H1 (cell line): ENCODE data around the gene F7. TPM values are rescaled to one million over a fixed set of nuclear protein-coding genes. Genes with fewer than 3 reads are reported as not detected.

ENCODE experiments used
- CTCF ChIA-PET: fragments of 300-600 bp; sonication (Branson Sonifier 250); formaldehyde crosslinking; loops from one replicate; lab custom pipeline; 2021; ENCODE audit not compliant: partially characterized antibody; lab: Charles Lee
- POLR2A ChIA-PET: fragments of 300-600 bp; sonication (Branson Sonifier 250); formaldehyde crosslinking; loops from one replicate; lab custom pipeline; 2021; ENCODE audit warnings: inconsistent platforms; ENCODE audit not compliant: partially characterized antibody; lab: Charles Lee
- DNase-seq, 2 experiments: peaks; one replicate each; pipeline versions ENCODE4 v3.0.0 to v3.0.0-alpha.2; 2010 to 2022; ENCODE audit warnings: low spot score in 2 of 2, low read depth in 1 of 2, mixed read lengths in 1 of 2
- FAIRE-seq: peaks from 2 replicates; lab custom pipeline; 2011; peaks lifted over from hg19 to GRCh38; lab: Jason Lieb, UNC
- H2AFZ ChIP-seq: 2 replicates; pipeline ENCODE4 v1.8.1; 2012; ENCODE audit warnings: low read length, inconsistent platforms
- H2AK5ac ChIP-seq: 2 replicates; pipeline ENCODE4 v1.6.1; 2013; ENCODE audit warnings: low read depth, low read length
- H2BK120ac ChIP-seq: replicated peaks from 2 replicates; pipeline ENCODE3; 2013; ENCODE audit warnings: low read depth, low read length, inconsistent platforms
- H2BK12ac ChIP-seq: 2 replicates; pipeline ENCODE4 v1.6.1; 2013; ENCODE audit warnings: low read depth, low read length
- H2BK15ac ChIP-seq: 2 replicates; pipeline ENCODE4 v1.6.1; 2013; ENCODE audit warnings: low read length
- H2BK20ac ChIP-seq: 2 replicates; pipeline ENCODE4 v1.6.1; 2013; ENCODE audit warnings: low read length
- H2BK5ac ChIP-seq: 2 replicates; pipeline ENCODE4 v1.6.1; 2013; ENCODE audit warnings: low read depth, low read length
- H3K14ac ChIP-seq: 2 replicates; pipeline ENCODE4 v1.6.1; 2013; ENCODE audit warnings: inconsistent platforms; ENCODE audit not compliant: insufficient read length
- H3K18ac ChIP-seq: 2 replicates; pipeline ENCODE4 v1.6.1; 2013; ENCODE audit warnings: low read length; ENCODE audit errors: extremely low read depth
- H3K23ac ChIP-seq: 2 replicates; pipeline ENCODE4 v1.6.1; 2013; ENCODE audit warnings: inconsistent platforms; ENCODE audit not compliant: insufficient read length
- H3K23me2 ChIP-seq: 2 replicates; pipeline ENCODE4 v1.6.1; 2013; ENCODE audit warnings: low read depth, low read length
- H3K27ac ChIP-seq: 2 replicates; pipeline ENCODE4 v1.6.1; 2011; ENCODE audit warnings: low read depth, low read length, inconsistent platforms
- H3K27me3 ChIP-seq, 4 experiments: replicated peaks in 1 of 4; 1 replicate in 1 of 4; 2 replicates in 3 of 4; pipeline versions ENCODE4 v1.6.1 to v1.8.1; 2011 to 2013; ENCODE audit warnings: low read length in 3 of 4, mild to moderate bottlenecking in 3 of 4, inconsistent platforms in 2 of 4, mixed read lengths in 2 of 4, moderate library complexity in 1 of 4; ENCODE audit not compliant: control insufficient read depth in 3 of 4, insufficient read depth in 3 of 4; ENCODE audit errors: extremely low read depth in 1 of 4
- H3K36me3 ChIP-seq, 4 experiments: 2 replicates each; pipeline versions ENCODE4 v1.6.1 to v1.8.1; 2011 to 2013; ENCODE audit warnings: mild to moderate bottlenecking in 4 of 4, low read length in 3 of 4, moderate library complexity in 2 of 4, control low read depth in 1 of 4, inconsistent platforms in 1 of 4; ENCODE audit not compliant: insufficient read depth in 4 of 4, control insufficient read depth in 2 of 4
- H3K4ac ChIP-seq: replicated peaks from 2 replicates; pipeline ENCODE3; 2013; ENCODE audit warnings: low read length, low read depth, mixed read lengths, inconsistent platforms; ENCODE audit not compliant: insufficient read length
- H3K4me1 ChIP-seq, 4 experiments: replicated peaks in 1 of 4; 1 replicate in 1 of 4; 2 replicates in 3 of 4; pipeline versions ENCODE4 v1.6.1 to v1.8.1; 2011 to 2013; ENCODE audit warnings: low read length in 3 of 4, inconsistent platforms in 2 of 4, mixed read lengths in 1 of 4; ENCODE audit not compliant: insufficient read depth in 4 of 4, control insufficient read depth in 3 of 4
- H3K4me2 ChIP-seq, 2 experiments: 2 replicates each; pipeline versions ENCODE4 v1.6.1 to v1.8.1; 2011 to 2013; ENCODE audit warnings: low read depth in 2 of 2, low read length in 2 of 2, control low read depth in 1 of 2, inconsistent platforms in 1 of 2, mild to moderate bottlenecking in 1 of 2; ENCODE audit not compliant: insufficient read depth in 1 of 2
- H3K4me3 ChIP-seq, 4 experiments: fragments of 200-600, 300-600 bp in 1 of 4; sonication (generic), shearing (Covaris generic), sonication (Bioruptor Twin) in 1 of 4; 2 replicates each; pipeline versions ENCODE4 v1.5.1 to v1.8.1; 2011 to 2016; ENCODE audit warnings: low read length in 4 of 4, low read depth in 3 of 4, control low read depth in 2 of 4, inconsistent platforms in 2 of 4, mild to moderate bottlenecking in 2 of 4, mixed read lengths in 1 of 4, moderate library complexity in 1 of 4; ENCODE audit not compliant: insufficient read depth in 2 of 4; ENCODE audit errors: extremely low read depth in 1 of 4
- H3K56ac ChIP-seq: replicated peaks from 2 replicates; pipeline ENCODE3; 2013; ENCODE audit warnings: low read depth, mild to moderate bottlenecking, mixed read lengths, low read length, inconsistent platforms; ENCODE audit not compliant: insufficient read length
- H3K79me1 ChIP-seq: 2 replicates; pipeline ENCODE4 v1.6.1; 2013; ENCODE audit warnings: low read depth, low read length, control low read depth
- H3K79me2 ChIP-seq, 2 experiments: 2 replicates each; pipeline versions ENCODE4 v1.6.1 to v1.8.1; 2012 to 2013; ENCODE audit warnings: low read length in 2 of 2, mild to moderate bottlenecking in 2 of 2, inconsistent platforms in 1 of 2; ENCODE audit not compliant: insufficient read depth in 2 of 2, control insufficient read depth in 1 of 2
- H3K9ac ChIP-seq, 4 experiments: replicated peaks in 1 of 4; 1 replicate in 1 of 4; 2 replicates in 3 of 4; pipeline versions ENCODE4 v1.6.1 to v1.8.1; 2011 to 2013; ENCODE audit warnings: low read depth in 3 of 4, low read length in 3 of 4, control low read depth in 2 of 4, mild to moderate bottlenecking in 2 of 4, moderate library complexity in 2 of 4, inconsistent platforms in 1 of 4; ENCODE audit errors: extremely low read depth in 1 of 4
- H3K9me3 ChIP-seq, 2 experiments: 2 replicates each; pipeline versions ENCODE4 v1.6.1 to v1.8.1; 2012 to 2013; ENCODE audit warnings: mild to moderate bottlenecking in 2 of 2, moderate library complexity in 2 of 2, control low read depth in 1 of 2, inconsistent platforms in 1 of 2, low read depth in 1 of 2, low read length in 1 of 2, mixed read lengths in 1 of 2; ENCODE audit not compliant: insufficient read depth in 2 of 2
- H4K20me1 ChIP-seq, 2 experiments: replicated peaks in 1 of 2; 2 replicates each; pipeline versions ENCODE3 to v1.8.1; 2011 to 2013; ENCODE audit warnings: inconsistent platforms in 2 of 2, low read length in 2 of 2, mild to moderate bottlenecking in 1 of 2; ENCODE audit not compliant: insufficient read depth in 2 of 2, control insufficient read depth in 1 of 2
- H4K5ac ChIP-seq: 2 replicates; pipeline ENCODE4 v1.6.1; 2013; ENCODE audit warnings: low read length, low read depth, mixed read lengths, inconsistent platforms; ENCODE audit not compliant: insufficient read length
- H4K8ac ChIP-seq: 2 replicates; pipeline ENCODE4 v1.8.0; 2013; ENCODE audit warnings: mild to moderate bottlenecking, moderate library complexity, low read length, inconsistent platforms; ENCODE audit not compliant: insufficient read depth; ENCODE audit errors: extremely low read depth
- H4K91ac ChIP-seq: replicated peaks from 2 replicates; pipeline ENCODE3; 2013; ENCODE audit warnings: low read length, mixed read lengths, inconsistent platforms; ENCODE audit not compliant: insufficient read length
- HDAC6 ChIP-seq: IDR thresholded peaks from one replicate; pipeline ENCODE4 v1.7.1; 2012; ENCODE audit warnings: low read depth, mild to moderate bottlenecking, inconsistent platforms, low read length, moderate library complexity
- SP2 ChIP-seq: IDR thresholded peaks from 2 replicates; pipeline ENCODE4 v1.6.1; 2012; ENCODE audit warnings: mild to moderate bottlenecking, low read length, inconsistent platforms
- WGBS, 2 experiments: shearing (Covaris generic) in 1 of 2; methylation state at CpG; one replicate each; pipeline versions ENCODE4 v1.1.6 to v1.1.7; 2013 to 2015; ENCODE audit warnings: low lambda C conversion rate in 2 of 2, mixed read lengths in 2 of 2, inconsistent platforms in 1 of 2, low coverage in 1 of 2, missing lambda C conversion rate in 1 of 2; ENCODE audit not compliant: insufficient replicate concordance in 2 of 2, insufficient coverage in 1 of 2, insufficient read length in 1 of 2; ENCODE audit errors: extremely low coverage in 1 of 2, missing lambda C conversion rate in 1 of 2; 5-methylcytosine and 5-hydroxymethylcytosine counted together
- polyA plus RNA-seq, 7 experiments: library from polyadenylated mRNA; depleted of rRNA in 3 of 7; stranded (reverse) in 5 of 7; unstranded in 2 of 7; fragments of >200 nt in 5 of 7; fragments of 200-250 nt in 2 of 7; gene quantifications; 1 replicate in 5 of 7; 2 replicates in 1 of 7; 4 replicates in 1 of 7; pipeline versions ENCODE4 v1.2.1 to v1.2.3, GENCODE V29; 2011 to 2013; ENCODE audit warnings: missing spikeins in 2 of 7, mixed read lengths in 2 of 7
- total RNA-seq: library from RNA; stranded (reverse); fragmentation: NEBNext Ultra II Directional; extraction: Animal tissue kit (Norgen Biotek cat#: 25700); gene quantifications from 2 replicates; pipeline ENCODE4 v1.2.1, GENCODE V29; 2021

F7 gene
- total and polyA plus RNA-seq, 2 of the 8 experiments (the other 6 are each of a cell fraction or from before 2014, with no cell fraction given): 0.43 to 0.98 TPM

DNA sequence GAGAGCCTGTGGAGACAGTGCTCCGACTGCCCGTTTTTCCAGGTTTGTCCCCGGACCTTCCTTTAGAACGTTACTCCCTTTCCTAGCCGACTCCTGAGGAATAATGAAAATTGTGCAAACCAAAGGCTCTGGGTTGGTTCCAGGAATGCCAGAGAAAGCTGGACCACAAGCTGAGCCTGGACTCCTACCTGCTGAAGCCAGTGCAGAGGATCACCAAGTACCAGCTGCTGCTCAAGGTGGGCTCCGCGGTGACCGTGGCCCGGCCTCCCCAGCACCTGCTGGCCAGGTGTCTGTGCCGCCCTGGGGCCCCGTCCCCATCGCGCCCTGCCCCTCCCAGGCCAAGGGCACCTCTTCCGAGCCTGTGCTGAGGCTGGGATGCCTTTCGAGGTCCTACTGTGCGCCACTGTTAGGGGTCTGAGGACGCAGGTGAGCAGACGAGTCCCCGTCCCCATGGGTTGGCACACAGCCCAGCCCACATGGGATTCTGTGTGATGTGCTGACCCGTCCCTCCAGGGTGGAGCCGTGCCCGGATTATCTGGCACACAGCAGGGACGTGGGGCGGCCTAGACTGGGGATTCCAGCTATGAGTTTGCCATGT lies 20.5 kb upstream of the F7 start:
- Histone ChIP-seq H2BK20ac (no peak overlapping the region), H2BK15ac (no peak overlapping the region), H2BK5ac (no peak overlapping the region), H3K14ac (no peak overlapping the region), H3K4me2 (no peak overlapping the region), H3K79me1 (no peaks in the 10 kb centered on the region), H3K18ac (no peak overlapping the region), H4K5ac (no peak overlapping the region), H3K4ac (no peak overlapping the region), H3K4me3 (no peak overlapping the region), H2BK120ac (no peak overlapping the region), H4K8ac (no peak overlapping the region), H3K23me2 (peaks cover under 1% of the 10 kb centered on the region; the same call in 1 of the 2 replicates), H2AK5ac (no peak overlapping the region), H3K9me3 (no peaks in the 10 kb centered on the region), H3K56ac (no peak overlapping the region), H2BK12ac (no peak overlapping the region), H4K20me1 (no peaks in the 10 kb centered on the region), H3K27ac (no peak overlapping the region), H3K27me3 (no peaks in the 10 kb centered on the region), H3K36me3 (peaks cover 3 to 8% (median 4%) of the 10 kb centered on the region in 4 experiments; a peak in 4 of 8 replicates), H2AFZ (no peak overlapping the region), H3K23ac (no peak overlapping the region), H3K9ac (no peak overlapping the region), H3K4me1 (peaks cover 0 to 5% (median 3%) of the 10 kb centered on the region in 4 experiments; a peak in 2 of 7 replicates), H4K91ac (no peak overlapping the region), H3K79me2 (no peaks in the 10 kb centered on the region)
- 90% methylated on average over 20 of the region's 24 CpGs; no CpG with 5 or more reads in 1 of the 2 experiments for WGBS, 2 experiments
- DNase-seq (no peak), FAIRE-seq (no peak)
- no peak for TF ChIP-seq HDAC6
- no peak for TF ChIP-seq SP2
- ChIA-PET POLR2A (interaction anchor here (0.7 to 1.4 kb wide), 3 partner anchors 32 to 90 kb away, joined by 3 to 6 read pairs (median 3); no protein-coding TSS in a partner anchor), CTCF (interaction anchor here (0.6 to 4.3 kb wide), 27 partner anchors 8 to 485 kb away, joined by 3 to 30 read pairs (median 6); partner anchors contain the start of gene MCF2L)
